ENCODE measurements around the gene SERPINC1.
A peak's percentile ranks its signal among the peaks of the same experiment; 100 is the strongest.
"Not testable (repeated sequence)": the region's sequence is repeated elsewhere in the genome, so short reads cannot be mapped to it uniquely, and the experiment has no call there.

The SERPINC1 gene

DNA sequence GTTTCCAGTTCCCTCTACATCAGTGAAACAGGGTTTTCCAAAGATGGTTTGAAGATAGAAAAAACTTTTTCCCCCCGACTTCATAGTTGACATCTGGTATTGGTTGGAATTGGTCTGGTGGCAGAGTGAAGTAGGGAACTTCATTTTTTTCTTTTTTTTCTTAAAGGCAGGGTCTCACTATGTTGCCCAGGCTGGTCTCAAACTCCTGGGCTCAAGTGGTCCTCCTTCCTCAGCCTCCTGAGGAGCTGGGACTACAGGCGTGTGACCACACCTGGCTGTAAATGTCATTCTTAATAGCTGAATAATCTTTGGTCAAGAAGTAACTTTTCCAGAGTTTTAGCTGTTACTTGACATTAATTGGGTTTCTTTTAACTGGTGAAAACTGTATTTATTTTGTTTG, 27.2 kb downstream of the SERPINC1 start:
- no peaks in the 10 kb centered on the region for H3K9me3 ChIP-seq (ENCODE audit: control insufficient read depth, insufficient read depth, low read depth, low read length)
- no peak overlapping the region for H3K4me3 ChIP-seq (ENCODE audit: low read depth, low read length)
- H3K4me1 ChIP-seq (ENCODE audit: control insufficient read depth, insufficient read depth, low read length), result peaks cover 25% of the 10 kb centered on the region
- peaks cover 20% of the 10 kb centered on the region for H3K36me3 ChIP-seq (ENCODE audit: control insufficient read depth, insufficient read depth, low read length)
- H3K27ac ChIP-seq (ENCODE audit: low read depth, low read length), result no peak overlapping the region
- no peaks in the 10 kb centered on the region for H3K27me3 ChIP-seq (ENCODE audit: control insufficient read depth, insufficient read depth, low read length)
- no peak overlapping the region for H3K9ac ChIP-seq (ENCODE audit: low read length)

DNA sequence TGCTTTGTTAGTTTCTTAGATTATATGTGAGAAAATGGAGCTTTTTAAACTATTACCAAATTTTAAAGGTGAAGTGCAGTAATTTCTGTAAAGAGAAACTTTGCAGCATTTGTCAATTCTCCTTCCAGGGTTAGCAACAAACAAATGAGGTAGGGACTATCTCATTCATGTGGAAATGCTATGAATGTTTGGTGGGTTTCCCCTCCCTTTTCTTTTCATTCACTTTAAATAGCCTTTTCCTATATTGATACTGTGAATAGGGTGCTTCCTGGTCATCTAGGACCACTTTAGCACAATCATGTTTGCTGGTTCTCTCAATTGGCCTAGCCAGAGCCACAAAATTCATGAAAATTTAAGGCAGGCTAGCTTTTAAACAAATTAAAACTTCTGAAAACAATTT, 28.4 kb downstream of the SERPINC1 start:
- Histone ChIP-seq H3K27me3 (ENCODE audit: control insufficient read depth, insufficient read depth, low read length) (no peaks in the 10 kb centered on the region), H3K36me3 (ENCODE audit: control insufficient read depth, insufficient read depth, low read length) (peaks cover 20% of the 10 kb centered on the region), H3K4me3 (ENCODE audit: low read depth, low read length) (no peak overlapping the region), H3K27ac (ENCODE audit: low read depth, low read length) (peak overlapping the region; percentile 12; the same call in 1 of the 2 replicates), H3K4me1 (ENCODE audit: control insufficient read depth, insufficient read depth, low read length) (peaks cover 25% of the 10 kb centered on the region), H3K9ac (ENCODE audit: low read length) (no peak overlapping the region), H3K9me3 (ENCODE audit: control insufficient read depth, insufficient read depth, low read depth, low read length) (no peaks in the 10 kb centered on the region)

DNA sequence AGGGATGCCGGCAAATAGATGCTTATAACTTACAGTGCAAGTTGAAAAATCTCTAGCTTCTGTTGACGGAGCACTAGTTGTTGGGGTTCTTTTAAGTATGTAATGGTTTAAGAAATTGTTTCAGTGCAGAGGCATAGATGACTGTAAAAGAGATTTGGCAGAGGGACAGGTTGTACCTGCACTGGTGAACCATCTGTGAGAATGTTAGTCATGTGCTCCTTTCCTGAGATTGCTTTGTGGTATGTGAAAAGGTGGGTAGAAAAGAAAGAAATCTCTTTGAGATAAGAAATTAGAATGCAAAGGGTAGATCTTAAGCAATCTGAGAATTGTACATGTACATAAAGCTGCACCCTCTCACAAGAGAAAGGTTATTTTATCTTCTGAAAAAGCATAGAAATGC, 29.5 kb downstream of the SERPINC1 start:
- H3K27ac ChIP-seq (ENCODE audit: low read depth, low read length), result no peak overlapping the region
- no peaks in the 10 kb centered on the region for H3K27me3 ChIP-seq (ENCODE audit: control insufficient read depth, insufficient read depth, low read length)
- H3K4me3 ChIP-seq (ENCODE audit: low read depth, low read length), result no peak overlapping the region
- H3K9me3 ChIP-seq (ENCODE audit: control insufficient read depth, insufficient read depth, low read depth, low read length), result no peaks in the 10 kb centered on the region
- H3K4me1 ChIP-seq (ENCODE audit: control insufficient read depth, insufficient read depth, low read length), result peaks cover 25% of the 10 kb centered on the region
- H3K36me3 ChIP-seq (ENCODE audit: control insufficient read depth, insufficient read depth, low read length), result peaks cover 20% of the 10 kb centered on the region
- H3K9ac ChIP-seq (ENCODE audit: low read length), result no peak overlapping the region

DNA sequence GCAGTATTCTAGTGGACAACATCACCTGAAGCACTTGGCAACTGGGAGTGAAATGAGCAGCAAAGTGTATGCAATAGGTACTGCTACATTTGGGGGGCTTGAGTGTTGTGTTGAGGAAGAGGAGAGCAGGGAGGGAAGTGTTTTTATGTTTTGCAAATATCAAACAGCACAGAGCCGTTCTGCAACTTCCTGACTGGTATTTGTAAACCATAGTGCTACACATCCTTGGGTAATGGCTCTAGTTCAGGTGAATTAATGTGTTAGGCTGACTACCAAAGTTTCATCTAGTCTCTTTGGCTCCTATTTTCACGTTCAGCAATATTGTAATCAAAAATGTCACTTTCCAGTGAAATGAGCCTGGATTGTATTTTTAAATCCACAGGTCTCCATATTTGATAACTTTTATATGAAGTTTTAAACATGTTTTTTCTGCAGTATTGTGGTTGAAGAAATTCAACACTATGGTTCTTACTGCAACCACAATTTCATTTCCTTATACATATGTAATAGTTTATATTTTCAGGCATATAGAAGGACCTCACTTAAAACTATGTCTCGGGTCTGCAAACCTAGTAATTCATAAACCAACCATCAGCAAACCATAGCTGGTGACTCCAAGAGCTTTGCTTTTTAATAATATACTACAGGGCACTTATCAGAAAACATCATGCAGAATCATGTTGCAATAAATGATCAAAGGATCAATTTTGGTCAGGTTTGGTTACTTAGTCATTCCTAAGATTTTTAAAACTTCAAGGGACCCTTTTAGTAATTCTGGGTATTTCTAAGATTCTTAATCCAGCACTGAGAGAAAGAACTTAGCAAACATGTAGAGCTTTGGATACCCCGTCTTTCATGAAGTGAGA, 30.1 kb downstream of the SERPINC1 start:
- Histone ChIP-seq H3K27ac (ENCODE audit: low read depth, low read length) (no peak overlapping the region), H3K4me1 (ENCODE audit: control insufficient read depth, insufficient read depth, low read length) (peaks cover 25% of the 10 kb centered on the region), H3K9me3 (ENCODE audit: control insufficient read depth, insufficient read depth, low read depth, low read length) (no peaks in the 10 kb centered on the region), H3K27me3 (ENCODE audit: control insufficient read depth, insufficient read depth, low read length) (no peaks in the 10 kb centered on the region), H3K9ac (ENCODE audit: low read length) (no peak overlapping the region), H3K4me3 (ENCODE audit: low read depth, low read length) (no peak overlapping the region), H3K36me3 (ENCODE audit: control insufficient read depth, insufficient read depth, low read length) (peaks cover 20% of the 10 kb centered on the region)

DNA sequence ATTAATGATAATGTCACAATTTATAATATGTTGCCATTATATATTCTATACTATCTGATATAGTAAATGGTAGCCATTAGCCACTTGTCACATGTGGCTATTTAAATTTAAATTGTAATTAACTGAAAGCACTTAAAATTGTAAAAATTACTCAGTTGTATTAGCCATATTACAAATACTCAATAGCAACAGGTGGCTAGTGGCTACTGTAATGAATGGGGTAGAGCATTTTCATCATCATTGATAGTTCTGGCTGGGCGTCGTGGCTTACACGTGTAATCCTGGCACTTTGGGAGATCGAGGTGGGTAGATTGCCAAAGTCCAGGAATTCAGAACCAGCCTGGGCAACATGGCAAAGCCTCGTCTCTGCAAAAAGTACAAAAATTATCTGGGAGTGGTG, 32.4 kb downstream of the SERPINC1 start:
- no peak overlapping the region for H3K27ac ChIP-seq (ENCODE audit: low read depth, low read length)
- no peaks in the 10 kb centered on the region for H3K27me3 ChIP-seq (ENCODE audit: control insufficient read depth, insufficient read depth, low read length)
- no peaks in the 10 kb centered on the region for H3K9me3 ChIP-seq (ENCODE audit: control insufficient read depth, insufficient read depth, low read depth, low read length)
- H3K4me1 ChIP-seq (ENCODE audit: control insufficient read depth, insufficient read depth, low read length), result peaks cover 19% of the 10 kb centered on the region
- no peak overlapping the region for H3K4me3 ChIP-seq (ENCODE audit: low read depth, low read length)
- no peak overlapping the region for H3K9ac ChIP-seq (ENCODE audit: low read length)
- peaks cover 23% of the 10 kb centered on the region for H3K36me3 ChIP-seq (ENCODE audit: control insufficient read depth, insufficient read depth, low read length)

DNA sequence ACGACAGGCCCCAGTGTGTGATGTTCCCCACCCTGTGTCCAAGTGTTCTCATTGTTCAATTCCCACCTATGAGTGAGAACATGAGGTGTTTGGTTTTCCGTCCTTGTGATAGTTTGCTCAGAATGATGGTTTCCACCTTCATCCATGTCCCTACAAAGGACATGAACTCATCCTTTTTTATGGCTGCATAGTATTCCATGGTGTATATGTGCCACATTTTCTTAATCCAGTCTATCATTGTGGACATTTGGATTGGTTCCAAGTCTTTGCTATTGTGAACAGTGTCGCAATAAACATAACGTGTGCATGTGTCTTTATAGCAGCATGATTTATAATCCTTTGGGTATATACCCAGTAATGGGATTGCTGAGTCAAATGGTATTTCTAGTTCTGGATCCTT, 36.0 kb downstream of the SERPINC1 start:
- H3K4me1 ChIP-seq (ENCODE audit: control insufficient read depth, insufficient read depth, low read length); H3K27me3 ChIP-seq (ENCODE audit: control insufficient read depth, insufficient read depth, low read length); H3K9ac ChIP-seq (ENCODE audit: low read length); H3K9me3 ChIP-seq (ENCODE audit: control insufficient read depth, insufficient read depth, low read depth, low read length); H3K4me3 ChIP-seq (ENCODE audit: low read depth, low read length); H3K27ac ChIP-seq (ENCODE audit: low read depth, low read length): not testable (repeated sequence)
- peaks cover 35% of the 10 kb centered on the region for H3K36me3 ChIP-seq (ENCODE audit: control insufficient read depth, insufficient read depth, low read length)

DNA sequence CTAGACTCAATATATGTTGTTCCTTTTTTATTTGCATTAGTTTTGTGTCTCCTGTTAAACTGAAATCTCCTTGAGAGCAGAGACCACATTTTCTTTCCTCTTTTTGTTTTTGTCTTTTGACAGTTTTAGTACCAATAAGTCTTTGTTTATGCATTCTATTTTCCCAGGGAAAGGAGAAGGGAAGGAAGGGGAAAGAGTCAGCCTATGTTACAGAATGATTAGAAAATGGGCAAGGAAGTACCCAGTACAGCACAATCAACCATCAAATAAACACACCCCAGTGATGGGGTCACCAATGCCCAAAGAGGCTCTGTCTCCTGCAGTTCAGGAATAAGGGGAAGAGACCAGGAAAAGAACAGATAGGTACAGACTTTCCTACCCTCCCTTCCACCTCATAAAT, 38.9 kb downstream of the SERPINC1 start:
- no peaks in the 10 kb centered on the region for H3K9me3 ChIP-seq (ENCODE audit: control insufficient read depth, insufficient read depth, low read depth, low read length)
- no peaks in the 10 kb centered on the region for H3K27me3 ChIP-seq (ENCODE audit: control insufficient read depth, insufficient read depth, low read length)
- no peak overlapping the region for H3K4me3 ChIP-seq (ENCODE audit: low read depth, low read length)
- peaks cover 38% of the 10 kb centered on the region for H3K36me3 ChIP-seq (ENCODE audit: control insufficient read depth, insufficient read depth, low read length)
- no peak overlapping the region for H3K27ac ChIP-seq (ENCODE audit: low read depth, low read length)
- no peaks in the 10 kb centered on the region for H3K4me1 ChIP-seq (ENCODE audit: control insufficient read depth, insufficient read depth, low read length)
- H3K9ac ChIP-seq (ENCODE audit: low read length), result no peak overlapping the region

DNA sequence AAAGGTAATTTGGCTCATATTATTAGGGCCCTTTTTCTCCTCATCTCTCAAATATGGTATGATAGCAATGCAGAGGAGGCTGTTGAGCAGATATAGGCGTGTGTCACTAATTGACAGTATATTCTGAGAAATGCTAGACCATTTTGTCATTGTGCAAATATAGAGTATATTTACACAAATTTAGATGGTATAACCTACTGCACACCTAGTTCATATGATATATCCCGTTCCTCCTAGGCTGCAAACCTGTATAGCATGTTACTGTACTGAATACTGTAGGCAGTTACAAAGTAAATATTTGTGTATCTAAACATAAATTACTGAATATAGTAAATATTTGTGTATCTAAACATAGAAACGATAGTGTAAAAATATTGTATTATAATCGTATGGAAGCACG, 40.4 kb downstream of the SERPINC1 start:
- Histone ChIP-seq H3K4me3 (ENCODE audit: low read depth, low read length) (no peak overlapping the region), H3K27ac (ENCODE audit: low read depth, low read length) (no peak overlapping the region), H3K9me3 (ENCODE audit: control insufficient read depth, insufficient read depth, low read depth, low read length) (no peaks in the 10 kb centered on the region), H3K36me3 (ENCODE audit: control insufficient read depth, insufficient read depth, low read length) (peaks cover 42% of the 10 kb centered on the region), H3K9ac (ENCODE audit: low read length) (no peak overlapping the region), H3K27me3 (ENCODE audit: control insufficient read depth, insufficient read depth, low read length) (no peaks in the 10 kb centered on the region), H3K4me1 (ENCODE audit: control insufficient read depth, insufficient read depth, low read length) (no peaks in the 10 kb centered on the region)

DNA sequence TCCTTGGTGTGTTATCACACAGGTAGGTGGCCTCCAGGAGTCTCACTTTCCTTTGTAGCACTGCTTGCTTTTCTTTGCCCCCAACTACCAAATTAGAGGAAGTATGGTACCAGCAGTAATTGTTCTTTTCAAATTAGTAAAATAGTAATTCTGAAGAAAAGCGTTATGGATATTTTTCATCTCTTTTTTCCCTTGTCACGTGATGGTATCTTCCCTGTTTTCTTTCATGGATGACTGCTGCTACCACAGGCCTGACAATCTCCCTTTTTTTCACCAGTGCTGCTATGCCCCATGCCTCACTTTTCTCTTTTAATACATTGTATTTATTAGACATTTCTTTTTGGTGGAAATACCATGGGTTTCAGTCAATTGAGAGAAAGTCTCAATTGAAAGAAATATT, 45.6 kb downstream of the SERPINC1 start:
- Histone ChIP-seq H3K9ac (ENCODE audit: low read length) (no peak overlapping the region), H3K36me3 (ENCODE audit: control insufficient read depth, insufficient read depth, low read length) (peaks cover 42% of the 10 kb centered on the region)

DNA sequence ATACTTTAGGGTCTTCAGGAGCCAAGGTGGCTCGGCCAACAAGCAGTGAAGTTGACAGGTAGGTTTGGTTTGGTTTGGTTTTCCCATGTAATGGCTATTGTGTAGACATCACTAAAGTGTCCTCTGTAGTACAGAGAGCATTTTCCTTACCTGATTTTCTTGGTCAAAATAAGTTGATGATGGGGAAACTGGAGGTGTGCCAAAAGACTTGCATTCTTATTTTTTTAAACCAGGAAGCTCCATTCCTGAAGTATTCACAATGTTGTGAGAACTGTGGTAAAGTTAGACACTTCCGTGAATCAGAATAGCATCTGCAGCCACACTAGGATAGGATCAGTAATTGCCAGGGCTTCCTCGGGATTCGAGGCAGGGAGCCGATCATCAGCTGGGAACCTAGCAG, 46.0 kb downstream of the SERPINC1 start:
- Histone ChIP-seq H3K27me3 (ENCODE audit: control insufficient read depth, insufficient read depth, low read length) (no peaks in the 10 kb centered on the region), H3K36me3 (ENCODE audit: control insufficient read depth, insufficient read depth, low read length) (peaks cover 44% of the 10 kb centered on the region), H3K9me3 (ENCODE audit: control insufficient read depth, insufficient read depth, low read depth, low read length) (no peaks in the 10 kb centered on the region), H3K4me3 (ENCODE audit: low read depth, low read length) (no peak overlapping the region), H3K4me1 (ENCODE audit: control insufficient read depth, insufficient read depth, low read length) (no peaks in the 10 kb centered on the region), H3K27ac (ENCODE audit: low read depth, low read length) (no peak overlapping the region), H3K9ac (ENCODE audit: low read length) (no peak overlapping the region)

More for the DNA sequence above, 45.6 kb downstream of the SERPINC1 start:
- H3K9me3 ChIP-seq (ENCODE audit: control insufficient read depth, insufficient read depth, low read depth, low read length), result no peaks in the 10 kb centered on the region
- H3K4me1 ChIP-seq (ENCODE audit: control insufficient read depth, insufficient read depth, low read length), result no peaks in the 10 kb centered on the region
- H3K4me3 ChIP-seq (ENCODE audit: low read depth, low read length), result no peak overlapping the region
- H3K27ac ChIP-seq (ENCODE audit: low read depth, low read length), result no peak overlapping the region
- H3K27me3 ChIP-seq (ENCODE audit: control insufficient read depth, insufficient read depth, low read length), result no peaks in the 10 kb centered on the region

DNA sequence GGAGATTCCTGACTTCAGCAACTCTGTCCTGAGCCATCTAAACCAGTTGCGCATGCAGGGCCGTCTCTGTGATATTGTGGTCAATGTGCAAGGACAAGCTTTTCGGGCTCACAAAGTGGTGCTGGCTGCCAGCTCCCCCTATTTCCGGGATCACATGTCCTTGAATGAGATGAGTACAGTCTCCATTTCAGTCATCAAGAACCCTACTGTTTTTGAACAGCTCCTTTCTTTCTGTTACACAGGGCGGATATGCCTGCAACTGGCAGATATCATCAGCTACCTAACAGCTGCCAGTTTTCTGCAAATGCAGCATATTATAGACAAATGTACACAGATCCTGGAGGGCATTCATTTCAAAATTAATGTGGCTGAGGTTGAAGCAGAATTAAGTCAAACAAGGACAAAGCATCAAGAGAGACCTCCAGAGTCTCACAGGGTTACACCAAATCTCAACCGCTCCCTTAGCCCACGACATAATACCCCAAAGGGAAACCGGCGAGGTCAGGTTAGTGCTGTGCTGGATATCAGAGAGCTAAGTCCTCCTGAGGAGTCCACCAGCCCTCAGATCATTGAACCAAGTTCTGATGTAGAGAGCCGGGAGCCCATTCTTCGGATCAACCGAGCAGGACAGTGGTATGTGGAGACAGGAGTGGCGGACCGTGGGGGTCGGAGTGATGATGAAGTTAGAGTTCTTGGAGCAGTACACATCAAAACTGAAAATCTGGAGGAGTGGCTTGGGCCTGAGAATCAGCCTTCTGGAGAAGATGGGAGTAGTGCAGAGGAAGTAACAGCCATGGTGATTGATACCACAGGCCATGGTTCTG, 46.7 kb downstream of the SERPINC1 start:
- no peak overlapping the region for H3K9ac ChIP-seq (ENCODE audit: low read length)
- H3K27ac ChIP-seq (ENCODE audit: low read depth, low read length), result no peak overlapping the region
- H3K9me3 ChIP-seq (ENCODE audit: control insufficient read depth, insufficient read depth, low read depth, low read length), result no peaks in the 10 kb centered on the region
- no peaks in the 10 kb centered on the region for H3K4me1 ChIP-seq (ENCODE audit: control insufficient read depth, insufficient read depth, low read length)
- no peak overlapping the region for H3K4me3 ChIP-seq (ENCODE audit: low read depth, low read length)
- H3K27me3 ChIP-seq (ENCODE audit: control insufficient read depth, insufficient read depth, low read length), result no peaks in the 10 kb centered on the region
- H3K36me3 ChIP-seq (ENCODE audit: control insufficient read depth, insufficient read depth, low read length), result peaks cover 46% of the 10 kb centered on the region
